Fibroblast of lung (primary cell): Measurements from ENCODE around the gene FARP1. TPM values are rescaled to one million over a fixed set of nuclear protein-coding genes. Genes with fewer than 3 reads are reported as not detected.
"Not testable (repeated sequence)": the region's sequence is repeated elsewhere in the genome, so short reads cannot be mapped to it uniquely, and the experiment has no call there.

ENCODE experiments used
- DNase-seq, 2 donors: peaks; one replicate each; pipeline versions ENCODE4 v3.0.0 to v3.0.0-alpha.2; 2010; ENCODE audit warnings: low read depth in 2 of 2
- H2AFZ ChIP-seq: 2 replicates; pipeline ENCODE4 v1.5.1; 2012; ENCODE audit warnings: low read length, control low read depth, inconsistent platforms
- H3K27ac ChIP-seq: 2 replicates; pipeline ENCODE4 v1.5.1; 2011; ENCODE audit warnings: low read length, control low read depth; ENCODE audit not compliant: insufficient read depth
- H3K27me3 ChIP-seq: 2 replicates; pipeline ENCODE4 v1.5.1; 2011; ENCODE audit warnings: mild to moderate bottlenecking, low read length; ENCODE audit not compliant: control insufficient read depth, insufficient read depth
- H3K36me3 ChIP-seq: 2 replicates; pipeline ENCODE4 v1.5.1; 2011; ENCODE audit warnings: low read length; ENCODE audit not compliant: control insufficient read depth, insufficient read depth
- H3K4me1 ChIP-seq: 2 replicates; pipeline ENCODE4 v1.5.1; 2011; ENCODE audit warnings: low read length; ENCODE audit not compliant: control insufficient read depth, insufficient read depth; ENCODE audit errors: extremely low read depth
- H3K4me2 ChIP-seq: 2 replicates; pipeline ENCODE4 v1.5.1; 2011; ENCODE audit warnings: low read length, control low read depth; ENCODE audit not compliant: insufficient read depth; ENCODE audit errors: extremely low read depth
- H3K4me3 ChIP-seq, 4 experiments: fragments of 200-600 bp in 1 of 4; sonication (generic) in 1 of 4; replicated peaks in 1 of 4; 2 replicates each; pipeline ENCODE4 v1.5.1; 2011 to 2016; ENCODE audit warnings: low read length in 4 of 4, low read depth in 3 of 4, mild to moderate bottlenecking in 3 of 4, control low read depth in 2 of 4, inconsistent platforms in 1 of 4, mixed read lengths in 1 of 4; ENCODE audit not compliant: insufficient read depth in 1 of 4; ENCODE audit errors: control extremely low read depth in 1 of 4
- H3K79me2 ChIP-seq: 2 replicates; pipeline ENCODE4 v1.5.1; 2012; ENCODE audit warnings: mild to moderate bottlenecking, low read length, inconsistent platforms; ENCODE audit not compliant: control insufficient read depth, insufficient read depth
- H3K9ac ChIP-seq: 2 replicates; pipeline ENCODE4 v1.5.1; 2011; ENCODE audit warnings: mild to moderate bottlenecking, low read length, control low read depth; ENCODE audit not compliant: insufficient read depth
- H3K9me3 ChIP-seq: 2 replicates; pipeline ENCODE4 v1.5.1; 2012; ENCODE audit warnings: low read depth, low read length; ENCODE audit not compliant: control insufficient read depth, insufficient read depth
- H4K20me1 ChIP-seq: 2 replicates; pipeline ENCODE4 v1.5.1; 2011; ENCODE audit warnings: low read length; ENCODE audit not compliant: control insufficient read depth, insufficient read depth; ENCODE audit errors: extremely low read depth
- EZH2 ChIP-seq: IDR thresholded peaks from 2 replicates; pipeline ENCODE4 v1.5.1; 2012; ENCODE audit warnings: low read length, control low read depth, mild to moderate bottlenecking; ENCODE audit errors: missing control alignments
- polyA plus RNA-seq, 2 donors: library from polyadenylated mRNA; depleted of rRNA in 1 of 2; stranded (reverse) in 1 of 2; unstranded in 1 of 2; fragments of >200 nt; gene quantifications; 2 replicates each; pipeline ENCODE4 v1.2.1, GENCODE V29; 2011 to 2012; ENCODE audit warnings: missing spikeins in 1 of 2
- total RNA-seq: library from RNA; depleted of rRNA; stranded (reverse); fragments of >200 nt; gene quantifications from 2 replicates; pipeline ENCODE4 v1.2.1, GENCODE V29; 2014
- TF ChIP-seq, protein P1 (sequence below), 2 donors: IDR thresholded peaks in 1 of 2; conservative IDR thresholded peaks in 1 of 2; 1 replicate in 1 of 2; 2 replicates in 1 of 2; pipeline ENCODE4 v1.5.1; 2011 to 2012; ENCODE audit warnings: low read length in 2 of 2, control low read depth in 1 of 2, inconsistent platforms in 1 of 2, low read depth in 1 of 2, mild to moderate bottlenecking in 1 of 2

Gene FARP1
- total and polyA plus RNA-seq, 2 donors (not counting 1 experiment from before 2014, with no cell fraction given): 50.9 to 199 TPM

DNA sequence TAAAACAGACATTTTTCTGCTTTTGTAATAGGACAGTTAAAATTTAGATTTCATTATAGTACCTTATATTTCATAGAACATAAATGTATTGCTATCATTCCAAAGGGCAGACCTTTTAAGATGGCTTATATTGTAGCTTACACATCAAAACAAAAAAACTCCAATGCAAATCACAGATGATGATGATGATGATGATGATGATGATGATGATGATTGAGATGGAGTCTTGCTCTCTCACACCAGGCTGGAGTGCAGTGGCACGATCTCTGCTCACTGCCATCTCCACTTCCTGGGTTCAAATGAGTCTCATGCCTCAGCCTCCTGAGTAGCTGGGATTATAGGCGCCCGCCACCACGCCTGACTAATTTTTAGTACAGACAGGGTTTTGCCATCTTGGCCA is 224.1 kb downstream of the FARP1 start:
- DNase-seq: no peak
- no peaks in the 10 kb centered on the region for H4K20me1 ChIP-seq
- H2AFZ ChIP-seq: no peak overlapping the region
- H3K9me3 ChIP-seq: no peaks in the 10 kb centered on the region
- H3K4me3 ChIP-seq: no peak overlapping the region
- no peaks in the 10 kb centered on the region for H3K27me3 ChIP-seq
- H3K4me1 ChIP-seq: peaks cover 15% of the 10 kb centered on the region
- H3K27ac ChIP-seq: no peak overlapping the region
- H3K9ac ChIP-seq: no peak overlapping the region
- H3K4me2 ChIP-seq: no peak overlapping the region
- H3K36me3 ChIP-seq: no peaks in the 10 kb centered on the region
- peaks cover 2% of the 10 kb centered on the region for H3K79me2 ChIP-seq
- TF ChIP-seq, protein P1, sequence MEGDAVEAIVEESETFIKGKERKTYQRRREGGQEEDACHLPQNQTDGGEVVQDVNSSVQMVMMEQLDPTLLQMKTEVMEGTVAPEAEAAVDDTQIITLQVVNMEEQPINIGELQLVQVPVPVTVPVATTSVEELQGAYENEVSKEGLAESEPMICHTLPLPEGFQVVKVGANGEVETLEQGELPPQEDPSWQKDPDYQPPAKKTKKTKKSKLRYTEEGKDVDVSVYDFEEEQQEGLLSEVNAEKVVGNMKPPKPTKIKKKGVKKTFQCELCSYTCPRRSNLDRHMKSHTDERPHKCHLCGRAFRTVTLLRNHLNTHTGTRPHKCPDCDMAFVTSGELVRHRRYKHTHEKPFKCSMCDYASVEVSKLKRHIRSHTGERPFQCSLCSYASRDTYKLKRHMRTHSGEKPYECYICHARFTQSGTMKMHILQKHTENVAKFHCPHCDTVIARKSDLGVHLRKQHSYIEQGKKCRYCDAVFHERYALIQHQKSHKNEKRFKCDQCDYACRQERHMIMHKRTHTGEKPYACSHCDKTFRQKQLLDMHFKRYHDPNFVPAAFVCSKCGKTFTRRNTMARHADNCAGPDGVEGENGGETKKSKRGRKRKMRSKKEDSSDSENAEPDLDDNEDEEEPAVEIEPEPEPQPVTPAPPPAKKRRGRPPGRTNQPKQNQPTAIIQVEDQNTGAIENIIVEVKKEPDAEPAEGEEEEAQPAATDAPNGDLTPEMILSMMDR (conservative IDR thresholded peaks at IDR 0.05 in 1 of 2, IDR thresholded peaks at IDR 0.05 in 1 of 2; ENCODE audit: low read depth in 1 of 2, low read length in 2 of 2): no peak

DNA sequence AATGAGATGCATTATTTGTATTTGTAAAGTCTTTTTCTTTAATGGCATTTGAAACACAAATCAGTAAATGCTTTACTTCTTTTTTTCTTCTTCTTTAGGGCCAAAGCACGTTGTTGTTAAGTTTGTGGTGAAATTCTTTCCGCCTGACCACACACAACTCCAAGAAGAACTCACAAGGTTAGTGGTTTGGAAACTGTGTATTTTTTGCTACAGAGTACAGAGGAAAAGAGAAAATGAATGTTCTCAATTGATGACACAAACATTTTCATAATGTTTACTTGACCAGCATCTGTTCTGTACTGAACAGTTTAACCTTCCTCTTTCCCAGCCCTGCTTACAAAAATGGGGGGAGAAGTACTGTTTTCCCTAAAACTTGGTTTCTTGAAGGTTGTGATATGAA is 225.1 kb downstream of the FARP1 start:
- TF ChIP-seq, protein P1 (conservative IDR thresholded peaks at IDR 0.05 in 1 of 2, IDR thresholded peaks at IDR 0.05 in 1 of 2; ENCODE audit: low read depth in 1 of 2, low read length in 2 of 2): no peak
- no peak for TF ChIP-seq EZH2
- no peaks in the 10 kb centered on the region for H3K36me3 ChIP-seq
- H3K27ac ChIP-seq: peak overlapping the region; percentile 43

DNA sequence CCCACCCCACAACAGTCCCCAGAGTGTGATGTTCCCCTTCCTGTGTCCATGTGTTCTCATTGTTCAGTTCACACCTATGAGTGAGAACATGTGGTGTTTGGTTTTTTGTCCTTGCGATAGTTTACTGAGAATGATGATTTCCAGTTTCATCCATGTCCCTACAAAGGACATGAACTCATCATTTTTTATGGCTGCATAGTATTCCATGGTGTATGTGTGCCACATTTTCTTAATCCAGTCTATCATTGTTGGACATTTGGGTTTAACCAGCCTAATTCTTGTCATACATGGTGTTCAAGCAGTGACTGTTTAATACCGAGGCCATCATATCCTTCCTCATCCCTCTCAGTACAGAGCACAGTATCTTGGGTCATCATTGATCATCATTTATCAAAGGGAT is 226.6 kb downstream of the FARP1 start:
- not testable (repeated sequence) for H2AFZ ChIP-seq, H3K79me2 ChIP-seq, H3K9ac ChIP-seq, H3K9me3 ChIP-seq, H3K4me2 ChIP-seq, DNase-seq, H4K20me1 ChIP-seq, H3K27ac ChIP-seq, H3K27me3 ChIP-seq, H3K4me3 ChIP-seq, H3K36me3 ChIP-seq
- peaks cover 15% of the 10 kb centered on the region for H3K4me1 ChIP-seq

More for the DNA sequence above, 225.1 kb downstream of the FARP1 start:
- Histone ChIP-seq H3K4me1 (peaks cover 15% of the 10 kb centered on the region), H3K4me3 (no peak overlapping the region), H3K27me3 (no peaks in the 10 kb centered on the region), H3K9me3 (no peaks in the 10 kb centered on the region), H3K4me2 (no peak overlapping the region), H2AFZ (no peak overlapping the region), H3K79me2 (peaks cover 2% of the 10 kb centered on the region), H3K9ac (no peak overlapping the region), H4K20me1 (no peaks in the 10 kb centered on the region)
- DNase-seq: peak; percentile 65 to 84
